Fibroblast of skin of scalp (primary cell): ENCODE results near the gene KLHL30. TPM values are rescaled to one million over a fixed set of nuclear protein-coding genes. Genes with fewer than 3 reads are reported as not detected.

Experiments
- DNase-seq: peaks from one replicate; pipeline ENCODE4 v3.0.0-alpha.2; 2013
- polyA plus RNA-seq, 2 experiments: library from polyadenylated mRNA; unstranded; fragments of 120-200 nt; gene quantifications; one replicate each; pipeline ENCODE4 v1.2.1, GENCODE V29; 2013; ENCODE audit not compliant: insufficient read length in 2 of 2

The KLHL30 gene
- 1.00 TPM for polyA plus RNA-seq (2013, experiment 1 of 2; ENCODE audit: insufficient read length)
- 1.4 TPM for polyA plus RNA-seq (2013, experiment 2 of 2; ENCODE audit: insufficient read length)

- DNase-seq = peak; percentile 41
These were observed at the start of gene KLHL30 for GRCh38 chr2:238138331-238139195. TSS of gene KLHL30 (plus strand) at chr2:238138668. CDS start at chr2:238140755, 2,087 bp downstream.

- no peak for DNase-seq
These were observed 47.6 kb upstream of the KLHL30 start for GRCh38 chr2:238090887-238091286.

GRCh38 chr2:238091436-238092060 lies 46.9 kb upstream of the KLHL30 start:
- DNase-seq = no peak

- no peak for DNase-seq
These were observed 45.9 kb upstream of the KLHL30 start for GRCh38 chr2:238092486-238093035.

GRCh38 chr2:238093181-238094140 lies 45.0 kb upstream of the KLHL30 start:
- no peak for DNase-seq

GRCh38 chr2:238094438-238095022 lies 43.9 kb upstream of the KLHL30 start:
- DNase-seq = no peak

GRCh38 chr2:238095143-238095542 lies 43.3 kb upstream of the KLHL30 start:
- no peak for DNase-seq

GRCh38 chr2:238096311-238097011 lies 42.0 kb upstream of the KLHL30 start:
- DNase-seq = no peak

- DNase-seq = no peak
These were observed 41.1 kb upstream of the KLHL30 start for GRCh38 chr2:238097201-238097987.

- peak; percentile 19 for DNase-seq
These were observed 40.2 kb upstream of the KLHL30 start for GRCh38 chr2:238097988-238098871.

GRCh38 chr2:238098901-238099713 lies 39.4 kb upstream of the KLHL30 start:
- no peak for DNase-seq

- no peak for DNase-seq
These were observed 38.8 kb upstream of the KLHL30 start for GRCh38 chr2:238099714-238100048.

- DNase-seq = no peak
These were observed 38.2 kb upstream of the KLHL30 start, which contains the start of gene ESPNL for GRCh38 chr2:238100049-238100820. TSS of gene ESPNL (plus strand) at chr2:238100340. CDS start at chr2:238100420, 80 bp downstream.

- no peak for DNase-seq
These were observed 37.4 kb upstream of the KLHL30 start for GRCh38 chr2:238100821-238101771.

GRCh38 chr2:238101891-238102841 lies 36.3 kb upstream of the KLHL30 start:
- DNase-seq = no peak
